ENCODE data around the gene OR51B5.
"Not testable (repeated sequence)": the region's sequence is repeated elsewhere in the genome, so short reads cannot be mapped to it uniquely, and the experiment has no call there.

Gene OR51B5

DNA sequence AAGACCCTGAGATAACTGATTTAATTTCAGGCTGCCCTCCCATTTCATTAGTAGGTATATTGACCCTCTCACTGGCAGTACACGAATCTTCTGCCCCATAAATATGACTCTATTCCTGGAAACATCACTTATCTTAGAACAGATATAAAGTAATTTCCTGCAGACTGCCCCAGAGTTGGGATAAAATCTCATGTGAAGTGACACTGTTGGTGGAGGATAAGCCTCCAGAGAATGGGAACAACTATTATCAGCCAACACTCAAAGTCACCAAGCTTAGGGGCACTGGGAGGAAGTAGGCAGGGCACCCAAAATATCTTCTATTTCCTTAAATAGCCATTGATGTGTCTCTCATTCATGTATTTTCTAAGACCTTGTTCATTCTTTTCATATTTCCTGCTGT lies 8.2 kb downstream of the OR51B5 start:
- Histone ChIP-seq H3K4me3 (ENCODE audit: low read length) (no peak overlapping the region), H3K36me3 (ENCODE audit: control insufficient read depth, insufficient read depth, low read length, severe bottlenecking) (no peaks in the 10 kb centered on the region), H3K9me3 (ENCODE audit: control insufficient read depth, low read length) (no peaks in the 10 kb centered on the region), H3K9ac (ENCODE audit: low read length) (no peak overlapping the region), H3K27me3 (replicated peaks; ENCODE audit: control insufficient read depth, insufficient read depth, low read length) (no peaks in the 10 kb centered on the region), H3K4me1 (ENCODE audit: control insufficient read depth, insufficient read depth, low read length) (no peaks in the 10 kb centered on the region)
- no peak for DNase-seq (ENCODE audit: low read depth)

DNA sequence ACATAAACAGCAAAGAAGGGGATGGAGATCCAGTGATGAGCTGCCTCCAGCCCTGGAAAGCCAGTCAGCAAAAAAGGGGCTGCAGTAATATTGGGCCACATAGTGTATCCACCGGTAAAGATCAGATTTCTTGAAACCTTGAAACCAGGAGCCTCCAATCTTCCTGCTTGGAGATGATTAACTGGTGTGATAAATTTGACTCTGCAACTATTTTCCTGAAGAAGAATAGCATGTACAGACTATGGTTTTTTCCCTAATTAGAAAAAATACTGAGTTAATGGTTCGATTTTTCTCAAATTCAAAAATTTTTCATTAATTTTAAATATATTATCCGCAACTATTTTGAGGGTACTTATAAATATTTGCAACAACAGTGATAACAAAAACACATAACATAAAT lies 19.1 kb downstream of the OR51B5 start, which contains the start of gene OR51B2:
TSS of gene OR51B2 (minus strand) at position 101 of the 400 bp plus-strand sequence. CDS start at position 101, 0 bp downstream.
- H3K36me3 ChIP-seq (ENCODE audit: control insufficient read depth, insufficient read depth, low read length, severe bottlenecking): no peaks in the 10 kb centered on the region
- no peak within 1 kb of the TSS for H3K4me3 ChIP-seq (ENCODE audit: low read length)
- no peaks in the 10 kb centered on the region for H3K4me1 ChIP-seq (ENCODE audit: control insufficient read depth, insufficient read depth, low read length)
- no peak within 1 kb of the TSS for H3K9ac ChIP-seq (ENCODE audit: low read length)
- H3K9me3 ChIP-seq (ENCODE audit: control insufficient read depth, low read length): no peaks in the 10 kb centered on the region
- DNase-seq (ENCODE audit: low read depth): no peak
- no peaks in the 10 kb centered on the region for H3K27me3 ChIP-seq (replicated peaks; ENCODE audit: control insufficient read depth, insufficient read depth, low read length)

DNA sequence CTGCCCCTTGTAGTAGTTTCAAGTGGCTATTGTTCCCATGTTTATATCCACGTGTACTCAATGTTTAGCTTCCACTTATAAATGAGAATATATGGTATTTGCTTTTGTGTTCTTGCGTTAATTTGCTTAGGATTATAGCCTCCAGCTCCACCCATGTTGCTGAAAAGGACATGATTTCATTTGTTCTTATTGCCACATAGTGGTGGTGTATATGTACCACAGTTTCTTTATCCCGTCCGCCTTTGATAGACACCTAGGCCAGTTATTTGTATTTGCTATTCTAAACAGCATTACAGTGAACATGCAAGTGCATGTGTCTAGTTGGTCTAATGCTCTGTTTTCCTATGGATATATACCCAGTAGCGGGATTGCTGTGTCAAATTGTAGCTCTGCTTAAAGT lies 26.0 kb downstream of the OR51B5 start:
- no peak for DNase-seq (ENCODE audit: low read depth)

DNA sequence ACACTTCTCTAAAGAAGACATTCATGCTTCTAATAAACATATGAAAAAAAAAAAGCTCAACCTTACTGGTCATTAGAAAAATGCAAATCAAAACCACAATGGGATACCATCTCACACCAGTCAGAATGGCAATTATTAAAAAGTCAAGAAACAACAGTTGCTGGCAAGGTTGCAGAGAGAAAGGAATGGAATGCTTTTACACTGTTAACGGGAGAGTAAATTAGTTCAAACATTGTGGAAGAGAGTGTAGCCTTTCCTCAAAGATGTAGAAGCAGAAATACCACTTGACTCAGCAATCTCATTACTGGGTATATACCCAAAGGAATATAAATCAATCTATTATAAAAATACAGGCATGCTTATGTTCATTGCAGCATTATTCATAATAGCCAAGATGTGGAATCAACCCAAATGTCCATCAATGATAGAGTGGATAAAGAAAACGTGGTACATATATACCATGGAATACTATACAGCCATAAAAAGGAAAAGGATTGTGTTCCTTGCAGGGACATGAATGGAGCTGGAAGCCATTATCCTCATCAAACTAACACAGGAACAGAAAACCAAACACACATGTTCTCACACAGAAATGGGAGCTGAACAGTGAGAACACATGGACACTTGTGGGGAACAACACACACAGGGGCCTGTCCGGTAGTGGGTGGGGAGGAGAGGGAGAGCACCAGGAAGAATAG lies 29.8 kb downstream of the OR51B5 start:
- not testable (repeated sequence) for H3K9ac ChIP-seq (ENCODE audit: low read length); H3K27me3 ChIP-seq (replicated peaks; ENCODE audit: control insufficient read depth, insufficient read depth, low read length); H3K36me3 ChIP-seq (ENCODE audit: control insufficient read depth, insufficient read depth, low read length, severe bottlenecking); DNase-seq (ENCODE audit: low read depth); H3K4me1 ChIP-seq (ENCODE audit: control insufficient read depth, insufficient read depth, low read length); H3K9me3 ChIP-seq (ENCODE audit: control insufficient read depth, low read length); H3K4me3 ChIP-seq (ENCODE audit: low read length)

More for the DNA sequence above, 26.0 kb downstream of the OR51B5 start:
- no peak overlapping the region for H3K9ac ChIP-seq (ENCODE audit: low read length)
- no peaks in the 10 kb centered on the region for H3K9me3 ChIP-seq (ENCODE audit: control insufficient read depth, low read length)
- no peaks in the 10 kb centered on the region for H3K27me3 ChIP-seq (replicated peaks; ENCODE audit: control insufficient read depth, insufficient read depth, low read length)
- H3K4me1 ChIP-seq (ENCODE audit: control insufficient read depth, insufficient read depth, low read length): no peaks in the 10 kb centered on the region
- no peak overlapping the region for H3K4me3 ChIP-seq (ENCODE audit: low read length)
- H3K36me3 ChIP-seq (ENCODE audit: control insufficient read depth, insufficient read depth, low read length, severe bottlenecking): no peaks in the 10 kb centered on the region

DNA sequence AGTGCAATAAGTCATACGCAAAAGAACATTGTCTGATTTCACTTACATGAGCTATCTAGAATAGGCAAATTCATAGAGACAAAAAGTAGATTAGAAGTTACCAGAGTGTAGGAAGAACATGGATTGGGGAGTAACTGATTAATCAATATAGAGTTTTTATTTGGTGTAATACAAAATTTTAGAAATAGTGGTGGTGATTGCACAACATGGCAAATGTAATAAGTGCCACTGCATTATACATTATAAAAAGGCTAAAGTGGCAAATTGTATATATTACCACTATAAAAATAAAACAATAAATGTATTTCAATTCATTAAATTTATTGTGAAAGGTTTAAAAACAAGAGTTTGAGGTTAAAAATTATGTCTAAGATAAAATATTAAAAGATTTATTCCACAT lies 32.9 kb downstream of the OR51B5 start:
- Histone ChIP-seq H3K27me3 (replicated peaks; ENCODE audit: control insufficient read depth, insufficient read depth, low read length) (no peaks in the 10 kb centered on the region), H3K4me3 (ENCODE audit: low read length) (no peak overlapping the region), H3K36me3 (ENCODE audit: control insufficient read depth, insufficient read depth, low read length, severe bottlenecking) (no peaks in the 10 kb centered on the region), H3K9ac (ENCODE audit: low read length) (no peak overlapping the region), H3K4me1 (ENCODE audit: control insufficient read depth, insufficient read depth, low read length) (peaks cover 3% of the 10 kb centered on the region), H3K9me3 (ENCODE audit: control insufficient read depth, low read length) (no peaks in the 10 kb centered on the region)
- no peak for DNase-seq (ENCODE audit: low read depth)

GRCh38 chr11:5307256-5308019 lies 35.9 kb downstream of the OR51B5 start:
- DNase-seq (ENCODE audit: low read depth): no peak
- no peaks in the 10 kb centered on the region for H3K9me3 ChIP-seq (ENCODE audit: control insufficient read depth, low read length)

GRCh38 chr11:5304046-5304445 lies 39.3 kb downstream of the OR51B5 start:
- Histone ChIP-seq H3K4me3 (ENCODE audit: low read length) (no peak overlapping the region), H3K4me1 (ENCODE audit: control insufficient read depth, insufficient read depth, low read length) (peaks cover 8% of the 10 kb centered on the region), H3K36me3 (ENCODE audit: control insufficient read depth, insufficient read depth, low read length, severe bottlenecking) (no peaks in the 10 kb centered on the region), H3K9me3 (ENCODE audit: control insufficient read depth, low read length) (no peaks in the 10 kb centered on the region), H3K27me3 (replicated peaks; ENCODE audit: control insufficient read depth, insufficient read depth, low read length) (no peaks in the 10 kb centered on the region), H3K9ac (ENCODE audit: low read length) (no peak overlapping the region)
- peak; percentile 40 for DNase-seq (ENCODE audit: low read depth)

More at GRCh38 chr11:5307256-5308019, 35.9 kb downstream of the OR51B5 start:
- no peaks in the 10 kb centered on the region for H3K27me3 ChIP-seq (replicated peaks; ENCODE audit: control insufficient read depth, insufficient read depth, low read length)
- no peaks in the 10 kb centered on the region for H3K36me3 ChIP-seq (ENCODE audit: control insufficient read depth, insufficient read depth, low read length, severe bottlenecking)
- no peak overlapping the region for H3K9ac ChIP-seq (ENCODE audit: low read length)
- peaks cover 8% of the 10 kb centered on the region for H3K4me1 ChIP-seq (ENCODE audit: control insufficient read depth, insufficient read depth, low read length)
- H3K4me3 ChIP-seq (ENCODE audit: low read length): no peak overlapping the region

DNA sequence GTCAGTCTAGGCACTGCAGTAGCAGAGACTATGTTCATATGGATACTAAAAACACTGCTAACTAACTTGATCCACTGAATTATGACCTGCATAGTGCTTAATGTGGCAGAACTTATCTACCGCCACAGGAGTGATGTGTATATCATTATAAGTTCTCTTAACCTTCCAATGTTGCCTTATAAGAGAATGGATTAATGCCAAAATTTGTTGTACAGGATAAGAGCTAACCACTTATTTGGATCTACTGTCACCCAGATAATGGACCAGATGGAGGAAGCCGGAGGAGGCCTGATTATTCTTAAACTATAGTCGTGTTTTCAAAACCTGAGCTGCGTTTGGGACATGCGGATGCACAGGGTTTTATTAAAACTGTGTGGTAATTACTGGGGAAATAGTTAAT lies 39.7 kb downstream of the OR51B5 start:
- Histone ChIP-seq H3K9me3 (ENCODE audit: control insufficient read depth, low read length) (no peaks in the 10 kb centered on the region), H3K36me3 (ENCODE audit: control insufficient read depth, insufficient read depth, low read length, severe bottlenecking) (no peaks in the 10 kb centered on the region), H3K9ac (ENCODE audit: low read length) (no peak overlapping the region), H3K27me3 (replicated peaks; ENCODE audit: control insufficient read depth, insufficient read depth, low read length) (no peaks in the 10 kb centered on the region), H3K4me1 (ENCODE audit: control insufficient read depth, insufficient read depth, low read length) (peaks cover 8% of the 10 kb centered on the region), H3K4me3 (ENCODE audit: low read length) (no peak overlapping the region)
- no peak for DNase-seq (ENCODE audit: low read depth)

GRCh38 chr11:5301846-5302245 lies 41.5 kb downstream of the OR51B5 start, which contains the start of gene OR51B4:
Gene OR51B4, minus strand, starts transcription at chr11:5301946. Its CDS starts 0 bp downstream, at chr11:5301946.
- DNase-seq (ENCODE audit: low read depth): no peak

GRCh38 chr11:5300251-5300650 lies 43.1 kb downstream of the OR51B5 start:
- no peaks in the 10 kb centered on the region for H3K27me3 ChIP-seq (replicated peaks; ENCODE audit: control insufficient read depth, insufficient read depth, low read length)
- no peak overlapping the region for H3K4me3 ChIP-seq (ENCODE audit: low read length)
- H3K4me1 ChIP-seq (ENCODE audit: control insufficient read depth, insufficient read depth, low read length): peaks cover 10% of the 10 kb centered on the region
- H3K36me3 ChIP-seq (ENCODE audit: control insufficient read depth, insufficient read depth, low read length, severe bottlenecking): no peaks in the 10 kb centered on the region
- no peaks in the 10 kb centered on the region for H3K9me3 ChIP-seq (ENCODE audit: control insufficient read depth, low read length)
- DNase-seq (ENCODE audit: low read depth): peak; percentile 14
- H3K9ac ChIP-seq (ENCODE audit: low read length): no peak overlapping the region

More at GRCh38 chr11:5301846-5302245, 41.5 kb downstream of the OR51B5 start, which contains the start of gene OR51B4:
- Histone ChIP-seq H3K27me3 (replicated peaks; ENCODE audit: control insufficient read depth, insufficient read depth, low read length) (no peaks in the 10 kb centered on the region), H3K9ac (ENCODE audit: low read length) (no peak within 1 kb of the TSS), H3K4me1 (ENCODE audit: control insufficient read depth, insufficient read depth, low read length) (peaks cover 13% of the 10 kb centered on the region), H3K4me3 (ENCODE audit: low read length) (no peak within 1 kb of the TSS), H3K36me3 (ENCODE audit: control insufficient read depth, insufficient read depth, low read length, severe bottlenecking) (no peaks in the 10 kb centered on the region), H3K9me3 (ENCODE audit: control insufficient read depth, low read length) (no peaks in the 10 kb centered on the region)

DNA sequence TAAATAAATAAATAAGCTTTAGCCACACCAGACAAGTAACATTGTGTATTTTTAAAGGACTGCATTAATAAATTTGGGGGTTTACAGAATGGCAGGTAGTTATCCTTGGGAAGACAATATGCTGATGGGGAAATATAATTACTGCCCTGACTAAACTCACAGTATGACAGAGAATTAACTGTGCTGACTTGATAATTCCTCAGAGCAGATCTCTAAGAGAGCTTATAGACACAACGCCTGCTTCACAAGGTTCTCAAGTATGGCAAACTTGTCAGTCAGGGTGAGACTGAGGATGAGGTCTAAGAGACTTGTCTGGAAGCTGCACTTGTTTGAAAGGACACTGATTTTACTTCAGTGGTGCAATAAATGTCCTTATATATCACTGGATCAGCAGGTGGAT lies 44.9 kb downstream of the OR51B5 start:
- no peaks in the 10 kb centered on the region for H3K36me3 ChIP-seq (ENCODE audit: control insufficient read depth, insufficient read depth, low read length, severe bottlenecking)
- H3K27me3 ChIP-seq (replicated peaks; ENCODE audit: control insufficient read depth, insufficient read depth, low read length): no peaks in the 10 kb centered on the region
- no peak for DNase-seq (ENCODE audit: low read depth)
- no peak overlapping the region for H3K4me3 ChIP-seq (ENCODE audit: low read length)
- H3K4me1 ChIP-seq (ENCODE audit: control insufficient read depth, insufficient read depth, low read length): peaks cover 6% of the 10 kb centered on the region
- no peaks in the 10 kb centered on the region for H3K9me3 ChIP-seq (ENCODE audit: control insufficient read depth, low read length)
- H3K9ac ChIP-seq (ENCODE audit: low read length): no peak overlapping the region

Measured in adipocyte (in vitro differentiated cells).